DOHH2 (cell line): ENCODE measurements around the gene PLEKHA3.

ENCODE experiments used
- H3F3A ChIP-seq: fragments of 200-600 bp; sonication (generic), shearing (Covaris generic); 2 replicates; pipeline ENCODE4 v1.6.0; 2016; ENCODE audit warnings: antibody characterized with exemption, mild to moderate bottlenecking; ENCODE audit not compliant: control insufficient read depth, insufficient read depth
- H3K27ac ChIP-seq: fragments of 200-600 bp; sonication (generic); 2 replicates; pipeline ENCODE4 v1.5.1; 2014; ENCODE audit warnings: low read depth, mild to moderate bottlenecking, low read length, moderate library complexity
- H3K27me3 ChIP-seq: fragments of 200-600 bp; sonication (generic); 2 replicates; pipeline ENCODE4 v1.6.1; 2014; ENCODE audit warnings: mild to moderate bottlenecking, low read length, mixed read lengths; ENCODE audit not compliant: control insufficient read depth
- H3K36me3 ChIP-seq: fragments of 200-600 bp; sonication (generic); 2 replicates; pipeline ENCODE4 v1.6.1; 2014; ENCODE audit warnings: mild to moderate bottlenecking, low read length, moderate library complexity, mixed read lengths; ENCODE audit not compliant: control insufficient read depth
- H3K4me1 ChIP-seq: fragments of 200-600 bp; sonication (generic); 2 replicates; pipeline ENCODE4 v1.6.1; 2014; ENCODE audit warnings: mild to moderate bottlenecking, low read length, mixed read lengths; ENCODE audit not compliant: control insufficient read depth
- H3K4me2 ChIP-seq: fragments of 200-600 bp; sonication (generic); 2 replicates; pipeline ENCODE4 v1.6.0; 2014; ENCODE audit warnings: mild to moderate bottlenecking, low read length, moderate library complexity
- H3K4me3 ChIP-seq: fragments of 200-600 bp; sonication (generic); 2 replicates; pipeline ENCODE4 v1.5.1; 2014; ENCODE audit warnings: mild to moderate bottlenecking, low read length, mixed read lengths
- H3K79me2 ChIP-seq: fragments of 200-600 bp; sonication (generic); 2 replicates; pipeline ENCODE4 v1.6.1; 2014; ENCODE audit warnings: mild to moderate bottlenecking, low read length, mixed read lengths; ENCODE audit not compliant: control insufficient read depth
- H3K9me2 ChIP-seq: fragments of 200-600 bp; sonication (generic); replicated peaks from 2 replicates; pipeline ENCODE4 v1.6.1; 2014; ENCODE audit warnings: mild to moderate bottlenecking, low read length, mixed read lengths; ENCODE audit not compliant: control insufficient read depth
- H3K9me3 ChIP-seq: fragments of 200-600 bp; sonication (generic); 2 replicates; pipeline ENCODE4 v1.6.1; 2014; ENCODE audit warnings: antibody characterized with exemption, low read length, mixed read lengths; ENCODE audit not compliant: control insufficient read depth, insufficient read depth
- H4K20me1 ChIP-seq: fragments of 200-600 bp; sonication (generic); 2 replicates; pipeline ENCODE4 v1.6.0; 2014; ENCODE audit warnings: low read depth, mild to moderate bottlenecking, antibody characterized with exemption, low read length, moderate library complexity; ENCODE audit not compliant: control insufficient read depth, insufficient read depth
- EZH2phosphoT487 ChIP-seq: fragments of 200-600 bp; sonication (generic); IDR thresholded peaks from 2 replicates; pipeline ENCODE4 v1.6.1; 2017; ENCODE audit warnings: borderline replicate concordance, mild to moderate bottlenecking, antibody characterized with exemption, low read length, moderate library complexity, mixed read lengths
- TF ChIP-seq, protein P1 (sequence below): fragments of 200-600 bp; sonication (generic); IDR thresholded peaks from one replicate; pipeline ENCODE4 v1.5.1; 2014; ENCODE audit warnings: antibody characterized with exemption, mild to moderate bottlenecking, low read depth, low read length; ENCODE audit not compliant: poor library complexity, severe bottlenecking

PLEKHA3 gene

DNA sequence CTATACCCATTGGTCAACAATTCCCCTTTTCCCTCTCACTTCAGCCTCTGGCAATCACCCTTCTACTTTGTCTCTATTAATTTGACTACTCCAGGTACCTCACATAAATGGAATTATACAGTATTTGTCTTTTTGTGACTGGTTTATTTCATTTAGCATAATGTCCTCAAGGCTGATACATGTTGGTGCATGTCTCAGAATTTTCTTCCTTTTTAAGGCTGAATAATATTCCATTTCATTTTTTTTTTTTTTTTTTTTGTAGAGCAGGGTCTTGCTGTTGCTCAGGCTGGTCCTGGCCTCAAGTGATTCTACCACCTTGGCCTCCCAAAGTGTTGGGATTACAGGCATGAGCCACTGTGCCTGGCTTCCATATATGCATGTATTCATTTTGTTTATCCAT, 3.8 kb upstream of the PLEKHA3 start:
- H3K79me2 ChIP-seq, result peaks cover 48% of the 10 kb centered on the region
- H3K36me3 ChIP-seq, result peaks cover 11% of the 10 kb centered on the region; the same call in 1 of the 2 replicates
- no peaks in the 10 kb centered on the region for H3K9me2 ChIP-seq
- peaks cover 16% of the 10 kb centered on the region for H3F3A ChIP-seq
- H3K4me3 ChIP-seq, result peak overlapping the region; percentile 89
- no peak for TF ChIP-seq EZH2phosphoT487
- TF ChIP-seq, protein P1, sequence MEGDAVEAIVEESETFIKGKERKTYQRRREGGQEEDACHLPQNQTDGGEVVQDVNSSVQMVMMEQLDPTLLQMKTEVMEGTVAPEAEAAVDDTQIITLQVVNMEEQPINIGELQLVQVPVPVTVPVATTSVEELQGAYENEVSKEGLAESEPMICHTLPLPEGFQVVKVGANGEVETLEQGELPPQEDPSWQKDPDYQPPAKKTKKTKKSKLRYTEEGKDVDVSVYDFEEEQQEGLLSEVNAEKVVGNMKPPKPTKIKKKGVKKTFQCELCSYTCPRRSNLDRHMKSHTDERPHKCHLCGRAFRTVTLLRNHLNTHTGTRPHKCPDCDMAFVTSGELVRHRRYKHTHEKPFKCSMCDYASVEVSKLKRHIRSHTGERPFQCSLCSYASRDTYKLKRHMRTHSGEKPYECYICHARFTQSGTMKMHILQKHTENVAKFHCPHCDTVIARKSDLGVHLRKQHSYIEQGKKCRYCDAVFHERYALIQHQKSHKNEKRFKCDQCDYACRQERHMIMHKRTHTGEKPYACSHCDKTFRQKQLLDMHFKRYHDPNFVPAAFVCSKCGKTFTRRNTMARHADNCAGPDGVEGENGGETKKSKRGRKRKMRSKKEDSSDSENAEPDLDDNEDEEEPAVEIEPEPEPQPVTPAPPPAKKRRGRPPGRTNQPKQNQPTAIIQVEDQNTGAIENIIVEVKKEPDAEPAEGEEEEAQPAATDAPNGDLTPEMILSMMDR, result no peak
- no peak overlapping the region for H3K27ac ChIP-seq
- H4K20me1 ChIP-seq, result 0 out of 2 replicates have a peak, but pooled peaks cover under 1% of the 10 kb centered on the region
- peak overlapping the region; percentile 99 for H3K4me2 ChIP-seq
- H3K4me1 ChIP-seq, result peaks cover 27% of the 10 kb centered on the region
- H3K9me3 ChIP-seq, result no peaks in the 10 kb centered on the region
- no peaks in the 10 kb centered on the region for H3K27me3 ChIP-seq

DNA sequence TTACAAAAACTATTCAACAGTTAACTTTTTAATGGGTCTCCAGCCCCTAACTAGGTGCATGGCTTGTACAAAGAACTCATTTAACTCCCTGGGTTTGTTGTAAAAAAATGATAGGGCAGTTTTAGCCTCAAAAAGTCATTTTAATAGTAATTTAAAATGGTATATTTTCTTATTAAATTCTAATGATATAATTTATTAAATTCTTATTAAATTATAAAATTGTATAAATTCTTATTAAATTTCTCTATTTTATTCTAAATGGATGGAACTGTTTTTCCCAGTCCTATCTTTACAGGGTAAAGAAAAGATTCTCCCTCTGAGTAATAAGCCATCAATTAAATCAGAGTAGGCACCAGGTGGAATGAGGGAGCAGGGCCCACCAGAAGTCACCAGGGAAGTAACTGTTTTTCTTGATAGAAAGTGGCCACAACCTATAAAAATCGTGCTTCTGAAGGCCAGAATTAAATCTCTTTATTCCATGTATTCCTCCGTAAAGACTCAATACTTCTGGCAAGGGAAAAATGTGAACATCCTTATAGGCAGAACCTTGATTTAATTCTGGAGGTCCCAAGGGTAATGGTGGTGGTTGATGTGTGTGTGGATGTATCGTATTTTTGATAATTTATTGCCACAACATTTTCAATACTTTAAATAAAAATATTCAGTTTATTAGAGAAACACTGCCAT, 2.7 kb upstream of the PLEKHA3 start:
- peak overlapping the region; percentile 89 for H3K4me3 ChIP-seq
- H3K27ac ChIP-seq, result peak overlapping the region; percentile 79; the same call in 1 of the 2 replicates

DNA sequence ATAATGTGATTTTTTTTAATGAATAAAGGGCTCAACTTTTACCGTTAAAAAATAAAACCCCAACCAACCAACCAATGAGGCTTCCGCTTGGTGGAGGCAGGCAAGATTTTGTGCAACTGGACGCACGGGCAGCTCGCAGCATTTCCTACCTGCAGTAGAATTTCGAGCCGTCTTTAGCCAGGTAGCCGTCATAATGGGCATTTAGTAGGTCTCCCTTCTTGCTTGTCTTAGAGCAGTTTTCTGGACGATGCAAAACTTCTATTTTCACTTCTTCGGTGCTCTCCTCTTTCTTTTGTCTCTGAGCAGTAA, 2.2 kb upstream of the PLEKHA3 start:
- no peaks in the 10 kb centered on the region for H3K9me3 ChIP-seq
- peaks cover 64% of the 10 kb centered on the region for H3K79me2 ChIP-seq
- H3K4me1 ChIP-seq, result peaks cover 43% of the 10 kb centered on the region
- 0 out of 2 replicates have a peak, but pooled peaks cover 6% of the 10 kb centered on the region for H4K20me1 ChIP-seq
- H3K4me3 ChIP-seq, result peak overlapping the region; percentile 89
- no peaks in the 10 kb centered on the region for H3K27me3 ChIP-seq
- peak overlapping the region; percentile 99 for H3K4me2 ChIP-seq
- H3K9me2 ChIP-seq, result no peaks in the 10 kb centered on the region
- no peak for TF ChIP-seq EZH2phosphoT487
- TF ChIP-seq, protein P1, result no peak
- peaks cover 11% of the 10 kb centered on the region; the same call in 1 of the 2 replicates for H3K36me3 ChIP-seq
- peaks cover 16% of the 10 kb centered on the region for H3F3A ChIP-seq
- H3K27ac ChIP-seq, result peak overlapping the region; percentile 79

More for the DNA sequence above, 2.7 kb upstream of the PLEKHA3 start:
- H3F3A ChIP-seq, result peaks cover 16% of the 10 kb centered on the region
- TF ChIP-seq EZH2phosphoT487, result no peak
- TF ChIP-seq, protein P1, result no peak
- H4K20me1 ChIP-seq, result 0 out of 2 replicates have a peak, but pooled peaks cover 6% of the 10 kb centered on the region
- peaks cover 11% of the 10 kb centered on the region; the same call in 1 of the 2 replicates for H3K36me3 ChIP-seq
- no peaks in the 10 kb centered on the region for H3K27me3 ChIP-seq
- H3K4me2 ChIP-seq, result peak overlapping the region; percentile 99
- H3K9me3 ChIP-seq, result no peaks in the 10 kb centered on the region
- H3K4me1 ChIP-seq, result peaks cover 38% of the 10 kb centered on the region
- peaks cover 59% of the 10 kb centered on the region for H3K79me2 ChIP-seq
- no peaks in the 10 kb centered on the region for H3K9me2 ChIP-seq
